Bronchus fibroblast of lung (primary cell): ENCODE results near the gene CNTRL. TPM values are rescaled to one million over a fixed set of nuclear protein-coding genes. Genes with fewer than 3 reads are reported as not detected.

Experiments used
- total RNA-seq: library from RNA; depleted of rRNA; stranded (reverse); fragments of >200 nt; gene quantifications from 2 replicates; pipeline ENCODE4 v1.2.3, GENCODE V29; 2015

CNTRL gene, protein sequence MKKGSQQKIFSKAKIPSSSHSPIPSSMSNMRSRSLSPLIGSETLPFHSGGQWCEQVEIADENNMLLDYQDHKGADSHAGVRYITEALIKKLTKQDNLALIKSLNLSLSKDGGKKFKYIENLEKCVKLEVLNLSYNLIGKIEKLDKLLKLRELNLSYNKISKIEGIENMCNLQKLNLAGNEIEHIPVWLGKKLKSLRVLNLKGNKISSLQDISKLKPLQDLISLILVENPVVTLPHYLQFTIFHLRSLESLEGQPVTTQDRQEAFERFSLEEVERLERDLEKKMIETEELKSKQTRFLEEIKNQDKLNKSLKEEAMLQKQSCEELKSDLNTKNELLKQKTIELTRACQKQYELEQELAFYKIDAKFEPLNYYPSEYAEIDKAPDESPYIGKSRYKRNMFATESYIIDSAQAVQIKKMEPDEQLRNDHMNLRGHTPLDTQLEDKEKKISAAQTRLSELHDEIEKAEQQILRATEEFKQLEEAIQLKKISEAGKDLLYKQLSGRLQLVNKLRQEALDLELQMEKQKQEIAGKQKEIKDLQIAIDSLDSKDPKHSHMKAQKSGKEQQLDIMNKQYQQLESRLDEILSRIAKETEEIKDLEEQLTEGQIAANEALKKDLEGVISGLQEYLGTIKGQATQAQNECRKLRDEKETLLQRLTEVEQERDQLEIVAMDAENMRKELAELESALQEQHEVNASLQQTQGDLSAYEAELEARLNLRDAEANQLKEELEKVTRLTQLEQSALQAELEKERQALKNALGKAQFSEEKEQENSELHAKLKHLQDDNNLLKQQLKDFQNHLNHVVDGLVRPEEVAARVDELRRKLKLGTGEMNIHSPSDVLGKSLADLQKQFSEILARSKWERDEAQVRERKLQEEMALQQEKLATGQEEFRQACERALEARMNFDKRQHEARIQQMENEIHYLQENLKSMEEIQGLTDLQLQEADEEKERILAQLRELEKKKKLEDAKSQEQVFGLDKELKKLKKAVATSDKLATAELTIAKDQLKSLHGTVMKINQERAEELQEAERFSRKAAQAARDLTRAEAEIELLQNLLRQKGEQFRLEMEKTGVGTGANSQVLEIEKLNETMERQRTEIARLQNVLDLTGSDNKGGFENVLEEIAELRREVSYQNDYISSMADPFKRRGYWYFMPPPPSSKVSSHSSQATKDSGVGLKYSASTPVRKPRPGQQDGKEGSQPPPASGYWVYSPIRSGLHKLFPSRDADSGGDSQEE (N-terminal part only)
- 8.2 and 11.3 TPM in 2 replicates for total RNA-seq

DNA sequence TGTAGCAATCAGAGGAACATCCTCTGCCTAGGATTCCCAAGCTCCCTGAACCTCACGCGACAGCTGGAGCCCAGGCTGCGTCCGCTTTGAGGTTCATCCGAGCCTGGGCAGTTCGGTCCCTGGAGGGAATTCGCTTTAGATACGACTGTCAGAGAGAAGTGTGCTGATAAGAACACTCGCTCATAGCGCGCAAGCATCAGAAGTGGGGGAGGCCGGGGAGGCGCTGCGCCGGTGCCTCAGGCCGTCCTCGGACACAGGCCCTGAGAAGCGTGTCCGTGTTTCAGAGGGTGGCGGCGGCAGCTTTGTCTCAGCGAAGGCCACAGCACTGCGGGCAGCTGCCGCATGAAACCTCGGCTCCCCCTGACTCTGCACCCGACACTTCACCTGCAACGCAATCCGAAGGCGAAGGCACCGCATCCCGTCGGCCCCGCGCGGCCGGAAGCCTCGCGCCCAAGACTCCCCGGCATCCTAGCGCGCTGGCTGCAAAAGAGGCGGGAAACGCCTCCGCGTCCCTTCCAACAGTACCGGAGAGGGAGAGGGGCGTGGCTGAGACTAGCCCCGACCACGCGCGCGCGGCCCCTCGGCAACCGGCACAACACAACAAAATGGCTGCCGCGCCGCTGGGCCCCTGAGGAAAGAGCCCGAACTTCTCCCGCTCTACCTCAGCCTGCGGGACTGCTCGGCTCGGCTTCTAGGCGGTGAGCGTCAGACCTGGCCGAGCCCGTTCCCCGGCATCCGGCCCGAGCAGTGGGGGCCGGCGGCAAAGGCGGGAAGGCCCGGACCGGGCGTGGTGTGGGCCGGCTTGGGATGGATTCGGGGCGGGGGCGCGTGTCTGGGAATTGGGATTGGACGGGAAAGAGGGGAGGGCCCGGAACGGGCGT, at the start of gene CNTRL:
CNTRL (plus strand) TSS at position 586 of the 881 bp plus-strand sequence. CDS start 13,372 bp downstream, outside the sequence.

DNA sequence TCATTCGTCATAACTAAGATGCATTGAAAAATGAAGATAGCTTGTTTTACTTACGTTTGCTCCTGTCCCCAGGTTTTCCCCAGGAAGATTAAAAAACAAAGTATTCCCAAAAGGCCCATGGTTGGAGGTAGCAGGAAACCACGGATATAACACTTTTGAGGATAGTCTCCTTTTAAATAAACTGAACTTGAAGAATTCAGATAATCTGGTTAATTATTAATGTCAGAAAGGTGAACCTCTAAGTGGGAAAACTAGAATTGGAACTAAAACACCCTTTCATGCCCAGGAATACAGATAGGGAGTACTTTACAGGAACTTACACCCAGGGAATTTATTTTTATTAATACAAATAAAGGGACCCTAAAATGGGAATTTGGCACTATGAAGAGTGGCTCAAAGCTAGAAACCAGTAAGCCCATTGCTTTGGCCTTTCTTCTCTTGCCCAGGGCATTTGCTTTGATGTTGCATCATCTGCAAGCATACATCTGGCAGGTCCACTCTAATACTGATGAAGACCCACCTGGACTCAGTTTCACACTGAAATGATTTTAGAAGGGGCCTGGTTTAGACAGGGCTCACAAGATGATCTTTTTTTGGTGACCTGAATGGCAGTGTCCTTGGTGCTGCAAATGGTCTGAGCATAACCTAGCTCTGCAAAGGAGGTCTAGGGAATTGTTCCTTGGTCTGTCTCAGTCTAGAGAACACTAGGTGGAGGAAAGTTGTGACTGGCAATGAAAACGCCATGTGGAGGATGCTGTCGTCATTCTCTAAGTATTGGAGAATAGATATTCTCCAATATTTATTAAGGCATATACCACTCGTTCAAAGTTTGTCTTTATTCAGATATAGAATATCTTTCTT, 24.4 kb upstream of the CNTRL start, which contains the start of gene C5:
C5 (minus strand) TSS at position 148 of the 861 bp plus-strand sequence; CDS start at position 119, 29 bp downstream.

DNA sequence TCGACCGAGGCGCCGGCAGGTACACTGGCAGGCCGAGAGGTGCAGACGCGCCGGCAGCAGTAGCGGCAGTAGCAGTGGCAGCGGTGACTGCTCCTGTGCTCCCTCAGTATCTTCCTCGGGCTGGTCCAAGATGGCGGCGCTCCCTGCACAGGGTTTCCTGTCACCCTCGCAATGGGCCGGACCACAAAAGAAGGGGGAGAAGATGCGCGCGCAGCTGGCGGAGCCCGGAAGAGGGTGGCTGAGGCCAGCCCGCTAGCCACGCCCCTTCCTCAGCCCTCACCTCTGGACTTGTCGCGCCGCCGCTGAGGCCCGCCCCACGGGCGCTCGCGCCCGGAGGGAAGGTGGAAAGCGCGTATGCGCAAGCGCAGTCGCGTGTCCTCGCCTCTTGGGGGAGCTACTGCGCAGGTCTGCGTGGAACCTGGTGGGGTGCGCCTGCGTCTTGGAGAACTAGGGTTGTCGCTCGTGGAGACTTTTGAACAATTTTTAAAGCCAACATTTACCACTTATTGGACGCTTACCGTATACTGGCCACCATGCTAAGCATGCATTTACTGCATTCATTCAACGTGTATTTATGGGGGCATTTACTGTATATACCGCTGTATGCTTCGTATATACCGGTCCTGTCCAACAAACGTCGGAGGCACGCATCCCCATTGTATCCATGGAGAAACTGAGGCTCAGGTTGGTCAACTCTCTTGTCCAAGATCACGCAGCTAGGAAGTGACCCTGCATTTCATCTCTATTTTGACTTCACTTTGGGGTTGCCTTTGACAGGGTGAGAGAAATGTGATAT, 127.2 kb downstream of the CNTRL start, which contains the start of gene RAB14:
RAB14 (minus strand) TSS at position 132 of the 796 bp plus-strand sequence. CDS start 8,457 bp downstream, outside the sequence.

Other genes starting within 250 kb of the CNTRL start
- gene PSMD5, start 232.0 kb upstream of the CNTRL start, total RNA-seq = 37.8 and 44.4 TPM in 2 replicates
- 86.2 and 91.1 TPM in 2 replicates for gene PHF19, start 197.8 kb upstream of the CNTRL start, total RNA-seq
- gene TRAF1, start 148.2 kb upstream of the CNTRL start, total RNA-seq = 3.4 and 4.0 TPM in 2 replicates
- 2.8 and 3.5 TPM in 2 replicates for gene C5, start 24.7 kb upstream of the CNTRL start, total RNA-seq
- gene RAB14, start 126.9 kb downstream of the CNTRL start, total RNA-seq = 11.3 and 12.9 TPM in 2 replicates
- 171 and 195 TPM in 2 replicates for gene GSN, start 193.2 kb downstream of the CNTRL start, total RNA-seq